NOMO-1 (cell line): ENCODE data around the gene REV3L.
"Not testable (repeated sequence)": the region's sequence is repeated elsewhere in the genome, so short reads cannot be mapped to it uniquely, and the experiment has no call there.

Experiments
- DNase-seq, 2 experiments: peaks; one replicate each; lab custom pipeline; 2025; ENCODE audit not compliant: unreplicated experiment in 2 of 2; lab: John Stamatoyannopoulos, UW

REV3L gene

GRCh38 chr6:111494951-111495635 is 12.1 kb upstream of the REV3L start:
- no peak for DNase-seq

DNA sequence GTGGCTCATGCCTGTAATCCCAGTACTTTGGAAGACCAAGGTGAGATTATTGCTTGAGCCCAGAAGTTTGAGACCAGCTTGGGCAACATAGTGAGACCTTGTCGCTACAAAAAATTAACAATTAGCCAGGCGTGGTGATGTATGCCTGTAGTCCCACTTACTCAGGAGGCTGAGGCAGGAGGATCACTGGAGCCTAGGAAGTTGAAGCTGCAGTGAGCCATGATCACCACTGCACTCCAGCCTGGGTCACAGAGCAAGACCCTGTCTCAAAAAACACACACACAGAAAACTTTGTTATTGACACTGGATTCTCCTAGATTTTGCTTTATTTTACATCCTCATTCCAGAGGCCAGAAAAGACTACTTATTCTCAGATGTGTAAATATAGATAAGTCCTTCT is 9.5 kb upstream of the REV3L start:
- DNase-seq: no peak

DNA sequence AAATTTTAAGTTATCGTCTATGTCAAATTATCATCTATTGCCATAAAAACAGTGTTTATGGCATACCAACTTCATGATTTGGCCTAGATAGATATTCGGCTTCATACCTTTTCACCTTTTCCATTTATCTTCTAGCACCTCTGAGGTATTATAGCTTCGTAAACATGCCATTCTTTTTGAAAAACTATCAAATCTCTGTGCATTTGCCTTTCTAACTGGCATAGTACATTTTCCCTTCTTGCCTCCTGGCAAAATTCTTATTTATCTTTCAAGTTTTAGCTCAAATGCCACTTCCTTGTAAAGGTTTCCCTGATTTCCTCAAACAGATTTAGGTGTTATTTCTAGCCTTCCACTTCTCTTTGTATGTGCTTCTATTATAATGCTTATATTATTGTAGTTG is 7.0 kb upstream of the REV3L start:
- no peak for DNase-seq

- peak; percentile 15 to 81 for DNase-seq
These were observed 4.6 kb upstream of the REV3L start for GRCh38 chr6:111487661-111488060.

- no peak for DNase-seq
These were observed 3.9 kb upstream of the REV3L start for GRCh38 chr6:111486921-111487320.

- DNase-seq: no peak
These were observed 3.5 kb upstream of the REV3L start for GRCh38 chr6:111486475-111486874.

DNA sequence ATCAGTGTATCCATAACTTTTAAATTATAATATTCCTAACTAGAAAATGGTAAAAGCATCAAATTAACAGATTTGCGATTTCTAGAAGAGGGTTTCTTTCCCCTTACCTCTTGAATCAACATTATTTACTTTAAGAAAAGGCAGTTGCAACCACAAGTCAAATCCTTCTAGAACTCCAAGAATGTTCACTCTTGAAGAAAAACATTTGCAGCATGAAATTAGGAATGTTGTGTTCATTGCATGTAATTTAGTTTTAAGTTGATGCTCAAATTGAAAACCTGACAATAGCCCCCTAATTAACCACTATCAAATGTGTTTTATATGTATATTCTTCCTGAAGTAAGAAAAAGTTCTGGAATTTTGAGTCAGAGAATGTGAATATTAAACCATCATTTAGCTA is 2.3 kb upstream of the REV3L start:
- no peak for DNase-seq

- DNase-seq: peak in 1 of 2 experiments; percentile 8
These were observed 1.6 kb upstream of the REV3L start for GRCh38 chr6:111484633-111484930.

DNA sequence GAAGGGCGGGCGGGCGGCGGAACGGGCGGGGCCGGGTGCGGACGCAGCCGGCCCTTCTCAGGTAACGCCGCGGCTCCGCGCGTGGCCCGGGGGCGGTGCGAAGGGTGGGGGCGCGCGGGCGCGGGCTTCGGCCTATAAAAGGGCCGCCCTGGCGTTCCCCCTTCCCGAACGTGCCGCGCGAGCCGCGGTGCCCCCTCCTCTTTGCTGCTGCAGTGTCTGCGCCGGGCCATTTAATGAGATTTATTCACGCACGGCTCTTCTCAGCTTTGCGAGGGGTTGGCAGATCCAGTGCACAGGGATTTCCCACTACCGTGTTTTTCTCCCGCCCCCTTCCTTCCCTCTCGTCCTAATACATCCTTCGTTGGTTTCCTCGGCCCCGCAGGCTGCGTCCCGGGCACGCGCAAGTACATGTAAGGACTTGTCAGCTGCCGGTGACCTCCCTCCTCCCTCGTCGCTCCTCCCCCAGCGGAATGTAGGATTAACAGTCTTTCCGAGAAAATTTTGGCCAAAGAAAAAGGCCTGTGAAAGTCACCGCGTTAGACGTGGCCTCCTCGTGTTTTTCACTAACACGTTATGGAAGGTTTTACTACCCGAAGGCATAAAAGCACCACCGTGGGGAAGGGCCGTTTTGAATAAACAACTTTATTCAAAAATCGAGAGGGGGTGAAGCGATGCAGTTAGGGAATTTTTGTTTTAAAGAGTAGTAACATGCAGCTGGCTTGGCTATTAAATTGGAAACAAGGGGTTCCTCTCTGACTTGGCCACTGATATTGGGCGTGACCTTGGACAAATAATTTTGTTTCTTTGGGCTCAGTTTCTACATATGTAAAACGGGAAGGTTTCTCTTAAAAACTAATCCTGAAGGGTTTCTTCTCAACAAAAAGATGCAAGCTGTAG is 966 bp upstream of the REV3L start:
- DNase-seq: peak; percentile 88

GRCh38 chr6:111482188-111482958 is 645 bp downstream of the REV3L start:
- peak; percentile 44 to 46 for DNase-seq

DNA sequence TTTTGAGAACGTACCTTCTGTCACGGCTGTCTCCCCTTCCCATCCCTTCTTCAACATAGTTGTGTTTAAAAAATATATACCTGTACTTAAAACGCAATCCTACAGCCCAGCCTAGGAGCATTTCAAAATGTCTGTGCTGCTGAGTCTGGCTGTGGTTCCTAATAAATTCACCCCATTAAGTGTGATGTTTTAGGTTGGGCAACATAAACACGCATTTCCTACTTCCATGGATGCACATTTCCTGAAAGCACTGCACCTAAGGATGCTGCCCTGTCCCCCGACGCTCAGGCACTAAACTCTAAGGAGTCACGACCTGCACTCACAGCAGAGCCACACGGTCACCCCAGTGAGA is 1.2 kb downstream of the REV3L start:
- DNase-seq: no peak

GRCh38 chr6:111480988-111481822 is 1.8 kb downstream of the REV3L start:
- DNase-seq: no peak

- DNase-seq: peak; percentile 31 to 73
These were observed 4.3 kb downstream of the REV3L start for GRCh38 chr6:111478749-111479148.

- DNase-seq: peak in 1 of 2 experiments; percentile 24
These were observed 4.9 kb downstream of the REV3L start for GRCh38 chr6:111478064-111478476.

GRCh38 chr6:111477481-111477938 is 5.5 kb downstream of the REV3L start:
- DNase-seq: no peak

DNA sequence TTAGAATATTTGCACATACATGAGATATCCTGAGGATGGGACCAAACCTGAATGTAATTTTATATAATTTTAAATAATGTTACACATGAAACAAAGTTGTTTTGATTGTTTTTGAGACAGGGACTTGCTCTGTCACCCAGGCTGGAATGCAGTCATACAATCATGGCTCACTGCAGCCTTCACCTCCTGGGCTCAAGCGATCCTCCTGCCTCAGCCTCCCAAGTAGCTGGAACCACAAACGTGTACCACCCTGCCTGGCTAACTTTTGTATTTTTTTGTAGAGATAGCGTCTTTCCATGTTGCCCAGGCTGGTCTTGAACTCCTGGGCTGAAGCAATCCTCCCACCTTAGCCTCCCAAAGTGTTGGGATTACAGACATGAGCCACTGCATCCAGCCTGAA is 7.0 kb downstream of the REV3L start:
- DNase-seq: not testable (repeated sequence)

DNA sequence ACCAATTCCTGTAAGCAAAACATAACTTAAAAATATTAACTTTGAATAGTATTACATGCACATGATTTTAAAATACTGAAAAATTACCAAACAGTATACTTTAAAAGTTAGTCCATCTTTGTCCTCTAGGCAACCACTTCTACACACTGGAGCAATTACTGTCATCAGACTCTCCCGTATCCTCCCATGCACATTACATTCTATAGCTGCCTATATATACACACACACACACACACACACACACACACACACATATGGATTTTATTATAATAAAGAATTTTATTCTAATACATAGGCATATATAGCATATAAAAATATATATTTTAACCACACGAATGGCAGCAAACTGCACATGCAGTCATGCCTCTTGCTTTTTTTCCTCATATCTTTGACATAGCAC is 8.2 kb downstream of the REV3L start:
- DNase-seq: no peak

DNA sequence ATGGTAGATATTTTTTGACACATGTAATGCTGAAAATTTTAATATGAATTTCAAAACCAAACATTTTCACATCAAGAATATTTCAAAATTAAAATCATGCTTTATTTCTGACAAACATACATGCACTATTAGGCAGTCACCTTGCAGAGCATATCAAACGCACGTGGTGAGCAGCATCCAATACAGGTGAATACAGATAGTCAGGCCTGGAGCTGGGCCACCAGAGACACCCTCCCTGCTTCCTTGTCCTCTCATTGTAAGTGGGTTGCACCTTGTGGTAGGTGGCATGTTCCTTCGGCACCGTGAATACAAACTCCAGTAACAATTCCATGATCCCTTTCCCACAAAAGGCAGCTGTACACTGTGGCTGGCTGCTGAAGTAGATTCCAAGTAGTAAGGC is 8.9 kb downstream of the REV3L start:
- no peak for DNase-seq

DNA sequence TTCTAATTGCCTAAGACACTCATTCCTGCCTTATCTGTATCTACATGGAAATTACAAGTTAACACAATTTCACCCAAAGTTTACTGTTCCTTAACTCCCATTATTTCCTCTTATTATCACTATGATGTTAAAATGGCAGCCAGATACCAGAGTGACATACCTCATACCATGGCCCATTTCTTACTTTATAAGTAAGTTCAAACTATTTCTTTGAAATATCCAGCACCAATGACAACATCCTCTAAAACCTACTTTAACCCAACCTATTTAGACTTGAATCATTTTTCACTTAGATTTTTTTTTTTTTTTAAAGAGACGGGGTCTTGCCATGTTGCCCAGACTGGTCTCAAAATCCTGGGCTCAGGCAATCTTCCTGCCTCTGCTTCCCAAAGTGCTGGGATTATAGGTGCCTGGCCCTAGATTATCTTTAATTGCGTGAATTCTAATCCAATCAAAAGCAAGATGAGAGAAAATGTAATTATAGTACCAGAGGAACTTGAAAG is 10.0 kb downstream of the REV3L start:
- no peak for DNase-seq

DNA sequence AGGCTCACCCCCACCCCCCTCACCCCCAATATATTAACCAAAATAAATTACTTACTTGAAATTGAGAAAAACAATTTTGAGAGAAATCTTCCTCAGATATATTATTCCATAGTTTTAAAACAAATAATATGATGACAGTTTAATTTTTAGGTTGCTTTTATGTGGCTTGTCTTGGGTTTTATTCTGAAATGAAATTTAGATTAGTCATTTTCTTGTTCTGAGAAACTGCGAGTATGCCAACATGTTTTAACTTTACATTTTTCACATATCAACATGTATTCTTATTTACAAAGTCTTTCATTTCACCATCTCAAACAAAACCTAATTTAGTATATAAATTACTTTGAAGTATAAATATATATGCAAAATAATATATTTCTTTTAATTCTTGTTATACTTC is 11.1 kb downstream of the REV3L start:
- no peak for DNase-seq
